H1 (cell line): ENCODE results near the gene FAM131A. TPM values are rescaled to one million over a fixed set of nuclear protein-coding genes. Genes with fewer than 3 reads are reported as not detected.

Source experiments
- CTCF ChIA-PET: fragments of 300-600 bp; sonication (Branson Sonifier 250); formaldehyde crosslinking; loops from one replicate; lab custom pipeline; 2021; ENCODE audit not compliant: partially characterized antibody; lab: Charles Lee
- POLR2A ChIA-PET: fragments of 300-600 bp; sonication (Branson Sonifier 250); formaldehyde crosslinking; loops from one replicate; lab custom pipeline; 2021; ENCODE audit warnings: inconsistent platforms; ENCODE audit not compliant: partially characterized antibody; lab: Charles Lee
- DNase-seq, 2 experiments: peaks; one replicate each; pipeline versions ENCODE4 v3.0.0 to v3.0.0-alpha.2; 2010 to 2022; ENCODE audit warnings: low spot score in 2 of 2, low read depth in 1 of 2, mixed read lengths in 1 of 2
- FAIRE-seq: peaks from 2 replicates; lab custom pipeline; 2011; peaks lifted over from hg19 to GRCh38; lab: Jason Lieb, UNC
- H2AFZ ChIP-seq: 2 replicates; pipeline ENCODE4 v1.8.1; 2012; ENCODE audit warnings: low read length, inconsistent platforms
- H2AK5ac ChIP-seq: 2 replicates; pipeline ENCODE4 v1.6.1; 2013; ENCODE audit warnings: low read depth, low read length
- H2BK120ac ChIP-seq: replicated peaks from 2 replicates; pipeline ENCODE3; 2013; ENCODE audit warnings: low read depth, low read length, inconsistent platforms
- H2BK12ac ChIP-seq: 2 replicates; pipeline ENCODE4 v1.6.1; 2013; ENCODE audit warnings: low read depth, low read length
- H2BK15ac ChIP-seq: 2 replicates; pipeline ENCODE4 v1.6.1; 2013; ENCODE audit warnings: low read length
- H2BK20ac ChIP-seq: 2 replicates; pipeline ENCODE4 v1.6.1; 2013; ENCODE audit warnings: low read length
- H2BK5ac ChIP-seq: 2 replicates; pipeline ENCODE4 v1.6.1; 2013; ENCODE audit warnings: low read depth, low read length
- H3K14ac ChIP-seq: 2 replicates; pipeline ENCODE4 v1.6.1; 2013; ENCODE audit warnings: inconsistent platforms; ENCODE audit not compliant: insufficient read length
- H3K18ac ChIP-seq: 2 replicates; pipeline ENCODE4 v1.6.1; 2013; ENCODE audit warnings: low read length; ENCODE audit errors: extremely low read depth
- H3K23ac ChIP-seq: 2 replicates; pipeline ENCODE4 v1.6.1; 2013; ENCODE audit warnings: inconsistent platforms; ENCODE audit not compliant: insufficient read length
- H3K23me2 ChIP-seq: 2 replicates; pipeline ENCODE4 v1.6.1; 2013; ENCODE audit warnings: low read depth, low read length
- H3K27ac ChIP-seq: 2 replicates; pipeline ENCODE4 v1.6.1; 2011; ENCODE audit warnings: low read depth, low read length, inconsistent platforms
- H3K27me3 ChIP-seq, 4 experiments: replicated peaks in 1 of 4; 1 replicate in 1 of 4; 2 replicates in 3 of 4; pipeline versions ENCODE4 v1.6.1 to v1.8.1; 2011 to 2013; ENCODE audit warnings: low read length in 3 of 4, mild to moderate bottlenecking in 3 of 4, inconsistent platforms in 2 of 4, mixed read lengths in 2 of 4, moderate library complexity in 1 of 4; ENCODE audit not compliant: control insufficient read depth in 3 of 4, insufficient read depth in 3 of 4; ENCODE audit errors: extremely low read depth in 1 of 4
- H3K36me3 ChIP-seq, 4 experiments: 2 replicates each; pipeline versions ENCODE4 v1.6.1 to v1.8.1; 2011 to 2013; ENCODE audit warnings: mild to moderate bottlenecking in 4 of 4, low read length in 3 of 4, moderate library complexity in 2 of 4, control low read depth in 1 of 4, inconsistent platforms in 1 of 4; ENCODE audit not compliant: insufficient read depth in 4 of 4, control insufficient read depth in 2 of 4
- H3K4ac ChIP-seq: replicated peaks from 2 replicates; pipeline ENCODE3; 2013; ENCODE audit warnings: low read length, low read depth, mixed read lengths, inconsistent platforms; ENCODE audit not compliant: insufficient read length
- H3K4me1 ChIP-seq, 4 experiments: replicated peaks in 1 of 4; 1 replicate in 1 of 4; 2 replicates in 3 of 4; pipeline versions ENCODE4 v1.6.1 to v1.8.1; 2011 to 2013; ENCODE audit warnings: low read length in 3 of 4, inconsistent platforms in 2 of 4, mixed read lengths in 1 of 4; ENCODE audit not compliant: insufficient read depth in 4 of 4, control insufficient read depth in 3 of 4
- H3K4me2 ChIP-seq, 2 experiments: 2 replicates each; pipeline versions ENCODE4 v1.6.1 to v1.8.1; 2011 to 2013; ENCODE audit warnings: low read depth in 2 of 2, low read length in 2 of 2, control low read depth in 1 of 2, inconsistent platforms in 1 of 2, mild to moderate bottlenecking in 1 of 2; ENCODE audit not compliant: insufficient read depth in 1 of 2
- H3K4me3 ChIP-seq, 4 experiments: fragments of 200-600, 300-600 bp in 1 of 4; sonication (generic), shearing (Covaris generic), sonication (Bioruptor Twin) in 1 of 4; 2 replicates each; pipeline versions ENCODE4 v1.5.1 to v1.8.1; 2011 to 2016; ENCODE audit warnings: low read length in 4 of 4, low read depth in 3 of 4, control low read depth in 2 of 4, inconsistent platforms in 2 of 4, mild to moderate bottlenecking in 2 of 4, mixed read lengths in 1 of 4, moderate library complexity in 1 of 4; ENCODE audit not compliant: insufficient read depth in 2 of 4; ENCODE audit errors: extremely low read depth in 1 of 4
- H3K56ac ChIP-seq: replicated peaks from 2 replicates; pipeline ENCODE3; 2013; ENCODE audit warnings: low read depth, mild to moderate bottlenecking, mixed read lengths, low read length, inconsistent platforms; ENCODE audit not compliant: insufficient read length
- H3K79me1 ChIP-seq: 2 replicates; pipeline ENCODE4 v1.6.1; 2013; ENCODE audit warnings: low read depth, low read length, control low read depth
- H3K79me2 ChIP-seq, 2 experiments: 2 replicates each; pipeline versions ENCODE4 v1.6.1 to v1.8.1; 2012 to 2013; ENCODE audit warnings: low read length in 2 of 2, mild to moderate bottlenecking in 2 of 2, inconsistent platforms in 1 of 2; ENCODE audit not compliant: insufficient read depth in 2 of 2, control insufficient read depth in 1 of 2
- H3K9ac ChIP-seq, 4 experiments: replicated peaks in 1 of 4; 1 replicate in 1 of 4; 2 replicates in 3 of 4; pipeline versions ENCODE4 v1.6.1 to v1.8.1; 2011 to 2013; ENCODE audit warnings: low read depth in 3 of 4, low read length in 3 of 4, control low read depth in 2 of 4, mild to moderate bottlenecking in 2 of 4, moderate library complexity in 2 of 4, inconsistent platforms in 1 of 4; ENCODE audit errors: extremely low read depth in 1 of 4
- H3K9me3 ChIP-seq, 2 experiments: 2 replicates each; pipeline versions ENCODE4 v1.6.1 to v1.8.1; 2012 to 2013; ENCODE audit warnings: mild to moderate bottlenecking in 2 of 2, moderate library complexity in 2 of 2, control low read depth in 1 of 2, inconsistent platforms in 1 of 2, low read depth in 1 of 2, low read length in 1 of 2, mixed read lengths in 1 of 2; ENCODE audit not compliant: insufficient read depth in 2 of 2
- H4K20me1 ChIP-seq, 2 experiments: replicated peaks in 1 of 2; 2 replicates each; pipeline versions ENCODE3 to v1.8.1; 2011 to 2013; ENCODE audit warnings: inconsistent platforms in 2 of 2, low read length in 2 of 2, mild to moderate bottlenecking in 1 of 2; ENCODE audit not compliant: insufficient read depth in 2 of 2, control insufficient read depth in 1 of 2
- H4K5ac ChIP-seq: 2 replicates; pipeline ENCODE4 v1.6.1; 2013; ENCODE audit warnings: low read length, low read depth, mixed read lengths, inconsistent platforms; ENCODE audit not compliant: insufficient read length
- H4K8ac ChIP-seq: 2 replicates; pipeline ENCODE4 v1.8.0; 2013; ENCODE audit warnings: mild to moderate bottlenecking, moderate library complexity, low read length, inconsistent platforms; ENCODE audit not compliant: insufficient read depth; ENCODE audit errors: extremely low read depth
- H4K91ac ChIP-seq: replicated peaks from 2 replicates; pipeline ENCODE3; 2013; ENCODE audit warnings: low read length, mixed read lengths, inconsistent platforms; ENCODE audit not compliant: insufficient read length
- BACH1 ChIP-seq: IDR thresholded peaks from 2 replicates; pipeline ENCODE4 v1.6.1; 2012; ENCODE audit warnings: low read length, improper control_type of control experiment
- CEBPB ChIP-seq: IDR thresholded peaks from 2 replicates; pipeline ENCODE4 v1.6.1; 2012; ENCODE audit warnings: low read depth, low read length
- CHD1 ChIP-seq: IDR thresholded peaks from 2 replicates; pipeline ENCODE4 v1.6.1; 2012; ENCODE audit warnings: low read depth, low read length, improper control_type of control experiment
- EGR1 ChIP-seq: IDR thresholded peaks from 2 replicates; pipeline ENCODE4 v1.6.1; 2011; ENCODE audit warnings: low read depth, low read length, borderline replicate concordance
- FOSL1 ChIP-seq: IDR thresholded peaks from 2 replicates; pipeline ENCODE4 v1.6.1; 2011; ENCODE audit warnings: mild to moderate bottlenecking, low read depth, low read length, moderate library complexity; ENCODE audit not compliant: insufficient read depth
- GABPA ChIP-seq: IDR thresholded peaks from 2 replicates; pipeline ENCODE4 v1.6.1; 2011; ENCODE audit warnings: mild to moderate bottlenecking, low read length, moderate library complexity, borderline replicate concordance; ENCODE audit not compliant: insufficient read depth
- JUND ChIP-seq: IDR thresholded peaks from 2 replicates; pipeline ENCODE4 v1.6.1; 2011; ENCODE audit warnings: mild to moderate bottlenecking, improper control_type of control experiment, low read length
- KDM5A ChIP-seq: fragments of 200-600 bp; IDR thresholded peaks from 2 replicates; pipeline ENCODE4 v1.7.1; 2012; ENCODE audit warnings: mild to moderate bottlenecking, low read length, inconsistent platforms, mixed read lengths
- RBBP5 ChIP-seq: IDR thresholded peaks from 2 replicates; pipeline ENCODE4 v1.7.1; 2012; ENCODE audit warnings: low read depth, mild to moderate bottlenecking, inconsistent platforms, low read length, moderate library complexity, borderline replicate concordance
- SP2 ChIP-seq: IDR thresholded peaks from 2 replicates; pipeline ENCODE4 v1.6.1; 2012; ENCODE audit warnings: mild to moderate bottlenecking, low read length, inconsistent platforms
- TAF7 ChIP-seq: optimal IDR thresholded peaks from 2 replicates; pipeline ENCODE3; 2011; ENCODE audit warnings: low read depth, mild to moderate bottlenecking, inconsistent platforms, low read length, moderate library complexity, borderline replicate concordance
- TBP ChIP-seq: IDR thresholded peaks from 2 replicates; pipeline ENCODE4 v1.6.1; 2011; ENCODE audit warnings: low read depth, low read length, improper control_type of control experiment
- ZNF274 ChIP-seq: IDR thresholded peaks from 2 replicates; pipeline ENCODE4 v1.7.0; 2012; ENCODE audit warnings: low read length, borderline replicate concordance; ENCODE audit errors: extremely low read depth
- WGBS, 2 experiments: shearing (Covaris generic) in 1 of 2; methylation state at CpG; one replicate each; pipeline versions ENCODE4 v1.1.6 to v1.1.7; 2013 to 2015; ENCODE audit warnings: low lambda C conversion rate in 2 of 2, mixed read lengths in 2 of 2, inconsistent platforms in 1 of 2, low coverage in 1 of 2, missing lambda C conversion rate in 1 of 2; ENCODE audit not compliant: insufficient replicate concordance in 2 of 2, insufficient coverage in 1 of 2, insufficient read length in 1 of 2; ENCODE audit errors: extremely low coverage in 1 of 2, missing lambda C conversion rate in 1 of 2; 5-methylcytosine and 5-hydroxymethylcytosine counted together
- polyA plus RNA-seq, 7 experiments: library from polyadenylated mRNA; depleted of rRNA in 3 of 7; stranded (reverse) in 5 of 7; unstranded in 2 of 7; fragments of >200 nt in 5 of 7; fragments of 200-250 nt in 2 of 7; gene quantifications; 1 replicate in 5 of 7; 2 replicates in 1 of 7; 4 replicates in 1 of 7; pipeline versions ENCODE4 v1.2.1 to v1.2.3, GENCODE V29; 2011 to 2013; ENCODE audit warnings: missing spikeins in 2 of 7, mixed read lengths in 2 of 7
- total RNA-seq: library from RNA; stranded (reverse); fragmentation: NEBNext Ultra II Directional; extraction: Animal tissue kit (Norgen Biotek cat#: 25700); gene quantifications from 2 replicates; pipeline ENCODE4 v1.2.1, GENCODE V29; 2021
- TF ChIP-seq, protein P1 (sequence below): IDR thresholded peaks from 2 replicates; pipeline ENCODE4 v1.6.1; 2011; ENCODE audit warnings: low read depth, mild to moderate bottlenecking, low read length; ENCODE audit not compliant: insufficient read depth

The FAM131A gene
- total and polyA plus RNA-seq, 2 of the 8 experiments (the other 6 are each of a cell fraction or from before 2014, with no cell fraction given) = 16.0 to 21.9 TPM

- FAIRE-seq = no peak
- Histone ChIP-seq H3K9ac (no peak overlapping the region), H2BK5ac (no peak overlapping the region)
- no peak for TF ChIP-seq CEBPB
- TF ChIP-seq KDM5A = no peak
- TF ChIP-seq CHD1 = no peak
- TF ChIP-seq ZNF274 = no peak
- TF ChIP-seq FOSL1 = no peak
- no peak for TF ChIP-seq GABPA
- no peak for TF ChIP-seq SP2
- TF ChIP-seq TAF7 = no peak
- no peak for TF ChIP-seq RBBP5
- TF ChIP-seq, protein P1, sequence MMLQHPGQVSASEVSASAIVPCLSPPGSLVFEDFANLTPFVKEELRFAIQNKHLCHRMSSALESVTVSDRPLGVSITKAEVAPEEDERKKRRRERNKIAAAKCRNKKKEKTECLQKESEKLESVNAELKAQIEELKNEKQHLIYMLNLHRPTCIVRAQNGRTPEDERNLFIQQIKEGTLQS = no peak
- no peak for TF ChIP-seq JUND
- no peak for TF ChIP-seq EGR1
- TF ChIP-seq BACH1 = no peak
- TF ChIP-seq TBP = no peak
These were observed 36.0 kb downstream of the FAM131A start for GRCh38 chr3:184373422-184373821.

More at GRCh38 chr3:184373422-184373821, 36.0 kb downstream of the FAM131A start:
- no peak overlapping the region for H3K23ac ChIP-seq
- no peak overlapping the region for H3K18ac ChIP-seq
- POLR2A ChIA-PET = interaction anchor here (0.6 to 4.2 kb wide), 4 partner anchors 11 to 293 kb away, joined by 3 to 32 read pairs (median 3); partner anchors contain the start of genes CLCN2 and POLR2H
- H4K8ac ChIP-seq = no peak overlapping the region
- H3K27me3 ChIP-seq = peaks cover 0 to 9% (median 7%) of the 10 kb centered on the region in 4 experiments; a peak in 6 of 7 replicates
- H3K9me3 ChIP-seq = no peaks in the 10 kb centered on the region
- no peak overlapping the region for H2AK5ac ChIP-seq
- no peaks in the 10 kb centered on the region; the same call in 1 of the 2 replicates for H3K23me2 ChIP-seq
- no peak overlapping the region for H2AFZ ChIP-seq
- H3K4me3 ChIP-seq = no peak overlapping the region
- no peaks in the 10 kb centered on the region for H3K79me1 ChIP-seq
- no peak overlapping the region for H2BK120ac ChIP-seq
- H3K4me1 ChIP-seq = peaks cover 4 to 18% (median 15%) of the 10 kb centered on the region in 4 experiments
- no peak overlapping the region for H2BK20ac ChIP-seq
- CTCF ChIA-PET = interaction anchor here (0.9 to 11.5 kb wide), 20 partner anchors 10 to 173 kb away, joined by 3 to 223 read pairs (median 18); partner anchors contain the start of genes CHRD, CLCN2 and FAM131A
- H3K27ac ChIP-seq = no peak overlapping the region
- no peak overlapping the region for H3K4me2 ChIP-seq
- H3K14ac ChIP-seq = no peak overlapping the region
- no peak overlapping the region for H4K91ac ChIP-seq
- DNase-seq = no peak
- no peak overlapping the region for H2BK15ac ChIP-seq
- H4K20me1 ChIP-seq = peaks cover 0 to 5% of the 10 kb centered on the region in 2 experiments
- 85% methylated on average over 6 of the region's 6 CpGs; no CpG with 5 or more reads in 1 of the 2 experiments for WGBS, 2 experiments
- peaks cover 0 to 5% (median 4%) of the 10 kb centered on the region in 4 experiments; a peak in 6 of 8 replicates for H3K36me3 ChIP-seq
- H4K5ac ChIP-seq = no peak overlapping the region
- no peak overlapping the region for H2BK12ac ChIP-seq
- no peak overlapping the region for H3K56ac ChIP-seq
- H3K4ac ChIP-seq = no peak overlapping the region
- no peaks in the 10 kb centered on the region for H3K79me2 ChIP-seq
